GM21390 (cell line): ENCODE measurements around the gene RBM47.

ENCODE experiments used
- ATAC-seq: cut with Tn5 transposase; IDR thresholded peaks from one replicate; pipeline ENCODE4 v1.9.1; 2021; ENCODE audit not compliant: unreplicated experiment

RBM47 gene

GRCh38 chr4:40380647-40381046 lies 249.0 kb downstream of the RBM47 start:
- no peak for ATAC-seq

GRCh38 chr4:40379248-40379647 lies 250.4 kb downstream of the RBM47 start:
- ATAC-seq, result no peak

GRCh38 chr4:40378619-40379018 lies 251.0 kb downstream of the RBM47 start:
- no peak for ATAC-seq

DNA sequence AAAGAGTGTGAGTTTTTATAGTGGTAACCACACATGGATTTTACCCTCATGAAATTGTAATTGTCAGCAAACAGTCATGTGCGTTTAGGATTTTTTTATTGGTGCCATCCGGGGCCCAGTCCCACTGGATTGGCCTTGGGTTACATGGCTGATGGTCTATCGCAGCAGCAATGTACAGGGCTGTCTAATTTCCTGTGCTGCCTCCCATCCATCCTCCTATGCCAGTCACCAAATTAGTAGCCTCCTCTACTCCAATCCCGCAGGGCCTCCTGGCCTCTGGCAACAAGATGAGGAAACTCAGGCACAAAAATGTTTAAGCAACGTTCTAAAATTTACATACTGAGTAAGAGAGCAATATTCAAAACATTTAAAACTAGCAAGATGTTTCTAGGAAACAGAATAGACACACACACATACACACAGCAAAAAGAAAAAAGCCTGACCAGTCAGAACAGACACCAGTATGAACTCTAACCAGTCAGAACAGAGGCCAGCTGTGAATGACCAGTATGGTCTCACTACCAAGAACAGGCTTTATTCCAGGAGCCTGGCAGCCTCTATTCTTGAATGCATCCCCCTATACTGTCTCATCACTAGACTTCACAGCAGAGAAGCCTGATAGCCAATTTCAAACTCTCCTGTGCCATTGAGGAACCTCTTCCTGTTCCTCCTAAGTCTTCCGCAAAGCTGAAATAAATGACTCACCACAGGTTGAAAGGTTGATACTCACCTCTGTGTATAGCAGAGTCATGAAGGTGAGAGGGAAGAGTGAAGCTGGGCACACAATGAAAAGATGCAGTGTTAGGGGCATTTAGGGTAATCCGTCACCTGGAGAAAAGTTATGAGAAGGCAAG lies 251.9 kb downstream of the RBM47 start:
- no peak for ATAC-seq

GRCh38 chr4:40375620-40376019 lies 254.0 kb downstream of the RBM47 start:
- no peak for ATAC-seq

DNA sequence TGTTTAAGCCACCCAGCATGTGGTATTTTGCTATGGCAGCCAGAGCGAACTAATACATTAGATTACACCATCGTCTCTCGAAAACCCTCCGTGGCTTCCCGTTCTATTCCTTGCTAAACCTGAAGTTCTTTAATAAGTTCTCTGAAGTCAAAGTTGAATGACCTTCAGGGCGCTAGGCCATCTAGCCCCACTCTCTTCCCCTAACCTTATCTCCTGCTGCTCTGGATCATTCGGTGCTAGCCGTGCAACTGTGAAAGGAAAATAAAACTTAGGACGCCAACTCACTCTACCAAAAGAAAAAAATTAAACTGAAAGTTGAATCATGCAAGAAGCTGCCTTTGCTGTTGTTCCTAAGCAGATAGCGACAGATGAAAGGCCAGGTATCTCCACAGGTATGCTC lies 254.6 kb downstream of the RBM47 start:
- no peak for ATAC-seq

- no peak for ATAC-seq
Measured at GRCh38 chr4:40373636-40374035, 256.0 kb downstream of the RBM47 start.
